ENCODE results near the gene MEGF6. TPM values are rescaled to one million over a fixed set of nuclear protein-coding genes. Genes with fewer than 3 reads are reported as not detected.

Gene MEGF6
- total RNA-seq, 2 donors from 2014 or later = 83.0 to 103 TPM

DNA sequence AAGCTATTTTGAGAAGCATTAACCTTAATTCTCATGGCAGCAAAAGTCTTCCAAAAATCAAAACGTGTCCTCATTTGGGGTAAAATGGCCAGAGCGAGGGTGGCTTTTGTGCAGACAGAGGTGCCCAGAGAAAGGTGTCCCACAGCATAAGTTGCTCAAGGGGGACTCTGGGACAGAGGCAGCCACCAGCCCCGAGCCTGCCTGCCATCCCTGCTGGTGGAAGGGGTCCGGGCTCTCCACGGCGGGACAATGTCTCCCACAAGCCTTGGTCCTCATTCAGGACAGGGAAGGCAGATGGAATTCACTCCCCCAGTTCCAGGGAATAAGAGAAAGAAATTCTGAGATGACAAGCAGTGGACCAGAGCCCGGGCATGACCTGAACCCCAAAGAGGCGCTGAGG lies 169.4 kb downstream of the MEGF6 start:
- H3K27me3 ChIP-seq (ENCODE audit: control insufficient read depth, insufficient read depth, low read length, poor library complexity, severe bottlenecking) = no peaks in the 10 kb centered on the region
- no peak overlapping the region for H3K4me3 ChIP-seq (ENCODE audit: low read length)
- no peaks in the 10 kb centered on the region for H3K9me3 ChIP-seq (ENCODE audit: control insufficient read depth, low read length)
- H3K27ac ChIP-seq (ENCODE audit: low read depth, low read length) = peak overlapping the region; percentile 78
- 91 to 94% methylated on average over 8 of the region's 8 CpGs for WGBS, 2 experiments (ENCODE audit: insufficient coverage in 1 of 2, insufficient read length in 1 of 2)
- H3K4me1 ChIP-seq (ENCODE audit: control insufficient read depth, insufficient read depth, low read length) = no peaks in the 10 kb centered on the region
- no peaks in the 10 kb centered on the region for H3K36me3 ChIP-seq (ENCODE audit: control insufficient read depth, insufficient read depth, low read length)
- peaks cover 13% of the 10 kb centered on the region for H3K4me1 Mint-ChIP-seq
- no peak overlapping the region for H3K4me3 Mint-ChIP-seq
- H3K36me3 Mint-ChIP-seq (ENCODE audit: low read depth) = no peaks in the 10 kb centered on the region
- H3K27ac Mint-ChIP-seq = no peak overlapping the region
- TF ChIP-seq CTCF (conservative IDR thresholded peaks at IDR 0.05) = no peak
- no peak overlapping the region for H3K9ac ChIP-seq (ENCODE audit: extremely low read depth, low read length, poor library complexity, severe bottlenecking)
- DNase-seq = no peak
- H3K9me3 Mint-ChIP-seq = no peaks in the 10 kb centered on the region
- no peaks in the 10 kb centered on the region for H3K27me3 Mint-ChIP-seq (ENCODE audit: insufficient read depth)

GRCh38 chr1:3441410-3441847 lies 169.9 kb downstream of the MEGF6 start:
- Histone ChIP-seq H3K4me1 (ENCODE audit: control insufficient read depth, insufficient read depth, low read length) (no peaks in the 10 kb centered on the region), H3K4me3 (ENCODE audit: low read length) (no peak overlapping the region), H3K27me3 (ENCODE audit: control insufficient read depth, insufficient read depth, low read length, poor library complexity, severe bottlenecking) (no peaks in the 10 kb centered on the region), H3K36me3 (ENCODE audit: control insufficient read depth, insufficient read depth, low read length) (no peaks in the 10 kb centered on the region), H3K27ac (ENCODE audit: low read depth, low read length) (peak overlapping the region; percentile 78), H3K9me3 (ENCODE audit: control insufficient read depth, low read length) (no peaks in the 10 kb centered on the region), H3K9ac (ENCODE audit: extremely low read depth, low read length, poor library complexity, severe bottlenecking) (no peak overlapping the region)
- no peak for TF ChIP-seq CTCF (conservative IDR thresholded peaks at IDR 0.05)
- no peak overlapping the region for H3K4me3 Mint-ChIP-seq
- no peaks in the 10 kb centered on the region for H3K9me3 Mint-ChIP-seq
- 64 to 88% methylated on average over 5 to 8 of the region's 8 CpGs for WGBS, 2 experiments (ENCODE audit: insufficient coverage in 1 of 2, insufficient read length in 1 of 2)
- no peaks in the 10 kb centered on the region for H3K27me3 Mint-ChIP-seq (ENCODE audit: insufficient read depth)
- H3K4me1 Mint-ChIP-seq = peaks cover 13% of the 10 kb centered on the region
- no peak for DNase-seq
- no peak overlapping the region for H3K27ac Mint-ChIP-seq
- no peaks in the 10 kb centered on the region for H3K36me3 Mint-ChIP-seq (ENCODE audit: low read depth)

DNA sequence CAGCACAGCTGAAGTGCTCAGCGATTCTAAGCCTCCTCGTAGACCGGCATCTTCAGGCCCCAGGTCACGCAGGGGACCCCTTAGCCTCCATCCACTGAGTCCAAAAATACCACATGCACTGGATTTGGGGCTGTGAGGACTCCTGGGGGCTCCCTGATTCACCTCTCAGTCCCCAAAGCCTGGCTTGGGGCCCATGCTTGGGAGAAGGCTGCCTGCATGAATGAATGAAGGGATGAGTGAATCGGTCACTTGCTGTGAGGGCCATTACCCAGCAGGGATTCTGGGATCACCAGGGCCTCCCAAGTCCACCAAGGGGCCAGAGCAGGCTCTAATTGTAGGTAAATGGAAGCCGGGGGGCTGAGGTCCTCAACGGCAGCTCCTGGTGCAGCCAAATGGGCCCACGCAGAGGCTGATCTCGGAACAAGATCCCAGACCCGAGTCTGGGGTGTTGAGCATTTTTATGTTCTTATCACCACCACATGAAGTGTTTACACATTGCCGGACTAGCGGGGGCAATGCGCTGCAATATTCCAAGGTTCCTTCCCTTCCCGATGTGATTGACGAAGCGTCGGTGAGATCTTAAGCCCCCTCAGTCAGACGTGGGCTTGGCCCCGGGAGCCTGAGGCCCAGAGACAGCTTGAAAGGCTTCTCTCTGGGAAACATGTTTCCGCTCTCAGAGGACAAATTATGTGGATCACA lies 170.4 kb downstream of the MEGF6 start:
- H3K27ac Mint-ChIP-seq = no peak overlapping the region
- WGBS, 2 experiments (ENCODE audit: insufficient coverage in 1 of 2, insufficient read length in 1 of 2) = 84 to 92% methylated on average over 14 to 20 of the region's 20 CpGs
- peaks cover 13% of the 10 kb centered on the region for H3K4me1 Mint-ChIP-seq
- DNase-seq = no peak
- H3K27ac ChIP-seq (ENCODE audit: low read depth, low read length) = peak overlapping the region; percentile 76
- H3K27me3 Mint-ChIP-seq (ENCODE audit: insufficient read depth) = no peaks in the 10 kb centered on the region
- no peak overlapping the region for H3K4me3 ChIP-seq (ENCODE audit: low read length)
- H3K9me3 Mint-ChIP-seq = no peaks in the 10 kb centered on the region
- H3K4me1 ChIP-seq (ENCODE audit: control insufficient read depth, insufficient read depth, low read length) = no peaks in the 10 kb centered on the region
- no peaks in the 10 kb centered on the region for H3K27me3 ChIP-seq (ENCODE audit: control insufficient read depth, insufficient read depth, low read length, poor library complexity, severe bottlenecking)
- no peak for TF ChIP-seq CTCF (conservative IDR thresholded peaks at IDR 0.05)
- no peak overlapping the region for H3K4me3 Mint-ChIP-seq
- H3K9me3 ChIP-seq (ENCODE audit: control insufficient read depth, low read length) = no peaks in the 10 kb centered on the region
- no peak overlapping the region for H3K9ac ChIP-seq (ENCODE audit: extremely low read depth, low read length, poor library complexity, severe bottlenecking)
- H3K36me3 ChIP-seq (ENCODE audit: control insufficient read depth, insufficient read depth, low read length) = no peaks in the 10 kb centered on the region
- H3K36me3 Mint-ChIP-seq (ENCODE audit: low read depth) = no peaks in the 10 kb centered on the region
